KOPT-K1 (cell line): Measurements from ENCODE around the gene RAB31.
"Not testable (repeated sequence)": the region's sequence is repeated elsewhere in the genome, so short reads cannot be mapped to it uniquely, and the experiment has no call there.

ENCODE experiments used
- H3K27ac ChIP-seq: fragments of 200-600 bp; sonication (generic); 2 replicates; pipeline ENCODE4 v1.5.1; 2016; ENCODE audit warnings: antibody characterized with exemption, mild to moderate bottlenecking, low read depth, low read length; ENCODE audit not compliant: poor library complexity, severe bottlenecking
- H3K36me3 ChIP-seq: fragments of 200-600 bp; sonication (generic); 2 replicates; pipeline ENCODE4 v1.5.1; 2017; ENCODE audit warnings: antibody characterized with exemption, mild to moderate bottlenecking, low read length, moderate library complexity; ENCODE audit not compliant: insufficient read depth
- H3K9me3 ChIP-seq: fragments of 200-600 bp; sonication (generic); 2 replicates; pipeline ENCODE4 v1.5.1; 2017; ENCODE audit warnings: antibody characterized with exemption, low read length, mild to moderate bottlenecking; ENCODE audit not compliant: insufficient read depth, poor library complexity, severe bottlenecking

Gene RAB31, protein sequence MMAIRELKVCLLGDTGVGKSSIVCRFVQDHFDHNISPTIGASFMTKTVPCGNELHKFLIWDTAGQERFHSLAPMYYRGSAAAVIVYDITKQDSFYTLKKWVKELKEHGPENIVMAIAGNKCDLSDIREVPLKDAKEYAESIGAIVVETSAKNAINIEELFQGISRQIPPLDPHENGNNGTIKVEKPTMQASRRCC

DNA sequence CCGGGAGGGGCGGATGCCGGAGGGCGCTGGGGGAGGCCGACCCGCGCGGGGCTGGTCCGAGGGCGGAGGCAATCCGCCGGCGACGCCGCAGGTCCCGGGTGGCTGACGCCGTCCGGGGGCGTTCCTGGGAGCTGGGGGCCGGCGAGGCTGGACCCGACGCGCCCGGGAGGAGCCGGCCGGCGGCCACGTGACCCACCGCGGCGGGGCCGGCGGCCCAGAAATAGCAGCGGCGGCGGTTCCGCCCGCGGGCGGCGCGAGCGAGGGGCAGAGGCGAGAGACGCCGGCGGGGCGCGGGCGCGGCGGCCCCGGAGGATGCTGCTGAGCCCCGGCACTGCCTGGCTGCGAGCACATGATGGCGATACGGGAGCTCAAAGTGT, at the start of gene RAB31:
Gene RAB31 (plus strand): TSS at position 245 of the 377 bp plus-strand sequence. CDS start 105 bp downstream, at position 350.
- Histone ChIP-seq H3K27ac (no peak within 1 kb of the TSS), H3K36me3 (no peaks in the 10 kb centered on the region)

GRCh38 chr18:9659499-9660375, 48.4 kb upstream of the RAB31 start:
- no peak overlapping the region for H3K27ac ChIP-seq
- no peaks in the 10 kb centered on the region for H3K9me3 ChIP-seq

More for the DNA sequence above, at the start of gene RAB31:
- no peaks in the 10 kb centered on the region for H3K9me3 ChIP-seq

DNA sequence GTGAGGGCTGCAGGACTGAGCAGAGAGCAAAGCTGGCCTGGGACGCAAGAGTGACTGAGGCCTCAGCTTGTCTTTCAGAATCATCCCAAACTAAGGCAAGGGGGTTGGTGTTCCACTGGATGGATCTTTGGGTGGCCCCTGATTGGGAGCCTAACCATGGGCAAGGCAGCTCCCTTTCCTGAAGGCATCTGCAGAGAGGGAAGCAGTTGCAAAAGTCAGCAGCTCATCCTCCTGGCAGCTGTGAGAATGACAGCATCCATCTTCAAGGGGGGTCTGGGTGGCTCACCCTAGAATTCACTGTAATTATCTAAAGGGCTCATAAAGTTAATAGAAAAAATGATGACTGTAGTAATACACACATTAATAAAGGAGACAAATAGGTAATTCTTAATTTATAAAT, 46.5 kb upstream of the RAB31 start:
- no peaks in the 10 kb centered on the region for H3K9me3 ChIP-seq
- H3K27ac ChIP-seq = no peak overlapping the region
- no peaks in the 10 kb centered on the region for H3K36me3 ChIP-seq

More at GRCh38 chr18:9659499-9660375, 48.4 kb upstream of the RAB31 start:
- H3K36me3 ChIP-seq = no peaks in the 10 kb centered on the region

DNA sequence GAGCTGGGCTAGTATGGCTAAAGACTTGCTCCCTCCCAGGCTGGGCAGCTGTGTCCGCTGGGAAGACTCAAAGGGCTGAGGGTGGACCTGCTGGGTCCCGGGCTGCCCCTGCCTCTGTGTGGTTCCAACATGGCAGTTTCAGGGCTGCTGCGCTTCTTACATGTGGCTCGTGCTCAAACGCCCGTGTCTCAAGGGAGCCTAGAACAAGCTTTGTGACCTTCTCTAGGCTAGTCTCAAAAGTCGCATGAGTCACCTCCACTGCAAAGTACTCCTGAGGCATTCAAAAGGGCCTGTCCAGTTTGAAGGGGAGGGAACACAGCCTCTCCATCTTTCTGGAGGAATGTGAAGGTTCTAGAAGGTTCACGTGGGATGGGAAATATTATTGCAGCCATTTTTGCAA, 44.7 kb upstream of the RAB31 start:
- Histone ChIP-seq H3K36me3 (no peaks in the 10 kb centered on the region), H3K9me3 (no peaks in the 10 kb centered on the region), H3K27ac (no peak overlapping the region)

DNA sequence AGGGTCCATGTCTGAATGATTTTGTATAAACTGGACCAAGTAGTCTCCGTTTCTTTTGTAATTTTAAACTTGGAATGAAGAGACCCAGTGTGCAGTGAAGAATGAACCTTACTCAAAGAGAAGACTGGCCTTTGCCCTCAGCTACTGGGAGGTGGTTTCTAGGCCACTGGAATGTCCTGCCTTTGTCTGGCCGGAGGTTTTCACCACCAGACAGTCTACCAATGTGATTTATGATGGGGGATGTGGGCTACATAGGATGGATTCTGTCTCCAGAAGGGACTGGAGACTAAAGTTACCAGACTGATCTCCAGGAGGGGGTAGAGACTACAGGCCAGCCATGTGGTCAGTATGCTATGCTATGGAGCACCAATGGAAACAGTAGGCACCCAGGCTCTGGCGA, 42.8 kb upstream of the RAB31 start:
- no peaks in the 10 kb centered on the region for H3K36me3 ChIP-seq
- no peak overlapping the region for H3K27ac ChIP-seq
- no peaks in the 10 kb centered on the region for H3K9me3 ChIP-seq

DNA sequence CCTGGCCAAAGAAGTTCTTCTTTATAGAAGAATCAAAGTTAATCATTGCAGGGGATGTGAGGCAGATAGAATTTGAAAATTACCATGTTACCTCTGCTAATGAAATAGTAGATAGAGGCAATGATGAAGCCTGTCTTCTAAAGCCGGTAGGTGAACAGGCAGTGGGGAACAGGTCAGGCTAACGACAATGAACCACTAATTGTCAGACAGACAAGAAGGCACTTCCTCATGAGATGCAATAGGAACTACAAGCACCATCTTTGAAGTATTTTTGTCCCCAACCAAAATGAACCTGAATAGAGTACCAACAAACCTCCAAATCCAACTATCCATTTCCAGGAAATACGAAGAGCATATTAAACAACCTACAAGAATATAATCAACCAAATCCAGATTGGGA, 41.6 kb upstream of the RAB31 start:
- Histone ChIP-seq H3K36me3 (no peaks in the 10 kb centered on the region), H3K9me3 (no peaks in the 10 kb centered on the region), H3K27ac (no peak overlapping the region)

DNA sequence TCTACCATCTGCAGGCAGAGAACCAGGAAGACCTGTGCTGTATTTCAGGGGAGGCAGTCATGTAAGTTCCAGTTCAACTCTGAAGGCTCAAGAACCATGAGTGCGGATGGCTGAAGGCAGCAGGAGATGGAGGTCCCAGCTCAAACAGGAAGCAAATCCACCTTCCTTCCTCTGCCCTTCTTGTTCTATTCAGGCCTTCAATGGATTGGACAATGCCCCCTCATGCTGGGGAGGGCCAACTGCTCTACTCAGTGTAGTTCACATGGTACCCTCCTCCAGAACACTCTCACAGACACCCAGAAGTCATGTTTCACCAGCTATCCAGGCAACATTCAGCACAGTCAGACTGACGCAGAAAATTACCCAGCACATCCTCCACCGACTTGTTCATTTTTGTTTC, 39.1 kb upstream of the RAB31 start:
- H3K27ac ChIP-seq = no peak overlapping the region
- no peaks in the 10 kb centered on the region for H3K36me3 ChIP-seq
- H3K9me3 ChIP-seq = no peaks in the 10 kb centered on the region

DNA sequence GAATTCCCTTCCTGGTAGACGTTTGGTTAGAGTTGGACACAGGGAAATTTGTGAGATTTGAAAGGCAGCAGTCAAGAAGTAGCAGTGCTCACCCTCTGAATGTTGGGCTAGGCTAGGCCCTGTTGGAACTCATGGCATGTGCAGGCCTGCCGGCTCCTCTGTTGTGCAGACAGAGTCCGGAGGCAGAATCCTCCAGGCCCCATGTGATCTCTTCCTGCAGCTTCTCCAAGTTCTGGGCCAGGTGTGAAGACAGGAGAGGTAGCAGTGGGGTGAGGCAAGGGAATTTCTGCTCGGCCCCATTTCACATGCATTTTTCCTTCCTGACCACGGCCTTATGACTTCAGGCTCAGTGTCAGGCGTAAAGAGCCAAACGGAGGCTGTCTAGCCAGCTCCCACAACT, 36.9 kb upstream of the RAB31 start:
- Histone ChIP-seq H3K36me3 (no peaks in the 10 kb centered on the region), H3K27ac (no peak overlapping the region), H3K9me3 (no peaks in the 10 kb centered on the region)

DNA sequence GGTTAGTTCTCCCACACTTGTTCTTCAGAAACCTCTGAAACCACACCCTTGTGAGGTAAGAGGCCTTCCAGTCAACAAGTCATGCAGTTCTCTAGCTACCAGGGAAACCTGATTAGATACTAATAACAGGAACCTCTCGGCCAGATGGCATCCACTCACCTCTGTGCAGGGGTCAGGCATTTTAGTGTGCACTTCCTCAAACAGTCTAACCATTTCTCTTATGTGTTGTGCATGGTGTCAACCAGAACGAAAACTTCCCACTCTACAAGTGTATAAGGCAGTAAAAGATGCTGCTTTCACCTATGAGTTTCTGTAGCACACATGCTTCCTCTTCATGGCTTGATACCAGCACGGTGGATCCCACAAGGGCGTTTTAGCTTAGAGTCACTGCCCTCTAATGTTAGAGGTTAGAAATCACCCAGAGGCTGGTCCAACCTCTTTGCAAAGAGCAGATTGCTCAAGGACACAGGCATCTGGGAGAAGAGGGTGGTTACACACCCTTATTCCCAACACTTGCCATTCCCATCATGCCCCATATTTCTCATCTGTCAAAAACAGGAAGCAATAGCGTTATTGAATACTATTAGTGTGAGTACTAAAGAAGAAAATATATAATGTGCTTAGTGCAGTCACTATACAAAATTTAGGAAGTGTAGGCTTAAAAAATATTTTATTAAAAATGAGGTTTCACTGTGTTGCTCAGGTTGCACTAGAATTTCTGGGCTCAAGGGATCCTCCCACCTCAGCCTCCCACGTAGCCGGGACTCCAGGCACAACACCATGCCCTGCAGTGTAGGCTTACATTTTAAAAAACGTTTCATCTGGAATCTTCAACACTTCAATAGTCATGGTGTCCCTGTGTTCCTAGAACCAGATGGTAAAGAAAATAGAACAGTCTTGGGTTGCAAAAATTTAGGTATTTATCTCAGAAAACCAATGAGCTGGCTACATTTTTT, 34.5 kb upstream of the RAB31 start:
- H3K27ac ChIP-seq = no peak overlapping the region
- H3K9me3 ChIP-seq = no peaks in the 10 kb centered on the region
- no peaks in the 10 kb centered on the region for H3K36me3 ChIP-seq

DNA sequence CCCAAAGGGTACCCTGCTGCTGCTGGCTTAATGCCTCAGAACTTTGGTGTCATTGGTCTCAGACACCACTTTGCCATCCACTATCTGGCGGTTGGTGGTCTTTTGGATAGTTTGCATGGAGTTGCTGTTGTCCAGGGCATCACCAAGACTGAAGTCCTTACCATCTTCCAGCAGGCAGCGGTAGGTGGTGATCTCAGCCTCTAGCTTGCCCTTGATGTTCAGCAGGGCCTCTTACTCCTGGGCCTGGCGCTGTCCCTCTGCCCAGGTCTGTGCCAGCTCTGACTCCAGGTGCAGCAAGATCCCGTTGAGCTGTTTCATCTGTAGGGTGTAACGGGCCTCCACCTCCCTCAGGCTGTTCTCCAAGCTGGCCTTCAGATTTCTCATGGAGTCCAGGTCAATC, 29.9 kb upstream of the RAB31 start:
- H3K27ac ChIP-seq, H3K9me3 ChIP-seq, H3K36me3 ChIP-seq: not testable (repeated sequence)

GRCh38 chr18:9679125-9679524, 29.0 kb upstream of the RAB31 start:
- Histone ChIP-seq H3K27ac (no peak overlapping the region), H3K9me3 (no peaks in the 10 kb centered on the region), H3K36me3 (no peaks in the 10 kb centered on the region)

DNA sequence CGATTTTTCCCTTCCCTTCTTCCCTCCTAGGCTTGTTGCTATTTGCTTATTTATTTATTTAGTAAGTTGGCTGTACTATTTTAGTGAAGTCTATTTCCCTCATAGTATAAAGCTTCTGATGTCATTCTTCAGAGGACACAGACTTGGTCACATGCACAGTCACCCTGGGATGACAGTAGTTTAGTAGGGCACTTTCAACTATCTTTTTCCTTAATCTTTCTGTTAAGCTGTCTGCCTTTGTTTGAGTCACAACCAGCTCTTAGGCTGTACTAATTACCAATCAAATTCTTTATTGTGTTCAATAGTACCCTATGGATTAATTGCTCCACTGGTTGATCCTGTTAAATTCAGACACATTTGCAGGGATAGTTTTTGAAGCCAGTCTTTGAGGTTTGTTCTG, 26.9 kb upstream of the RAB31 start:
- no peaks in the 10 kb centered on the region for H3K9me3 ChIP-seq
- H3K27ac ChIP-seq = no peak overlapping the region

GRCh38 chr18:9682572-9682971, 25.5 kb upstream of the RAB31 start:
- H3K36me3 ChIP-seq = no peaks in the 10 kb centered on the region
- H3K9me3 ChIP-seq = no peaks in the 10 kb centered on the region
- no peak overlapping the region for H3K27ac ChIP-seq

More for the DNA sequence above, 26.9 kb upstream of the RAB31 start:
- no peaks in the 10 kb centered on the region for H3K36me3 ChIP-seq

DNA sequence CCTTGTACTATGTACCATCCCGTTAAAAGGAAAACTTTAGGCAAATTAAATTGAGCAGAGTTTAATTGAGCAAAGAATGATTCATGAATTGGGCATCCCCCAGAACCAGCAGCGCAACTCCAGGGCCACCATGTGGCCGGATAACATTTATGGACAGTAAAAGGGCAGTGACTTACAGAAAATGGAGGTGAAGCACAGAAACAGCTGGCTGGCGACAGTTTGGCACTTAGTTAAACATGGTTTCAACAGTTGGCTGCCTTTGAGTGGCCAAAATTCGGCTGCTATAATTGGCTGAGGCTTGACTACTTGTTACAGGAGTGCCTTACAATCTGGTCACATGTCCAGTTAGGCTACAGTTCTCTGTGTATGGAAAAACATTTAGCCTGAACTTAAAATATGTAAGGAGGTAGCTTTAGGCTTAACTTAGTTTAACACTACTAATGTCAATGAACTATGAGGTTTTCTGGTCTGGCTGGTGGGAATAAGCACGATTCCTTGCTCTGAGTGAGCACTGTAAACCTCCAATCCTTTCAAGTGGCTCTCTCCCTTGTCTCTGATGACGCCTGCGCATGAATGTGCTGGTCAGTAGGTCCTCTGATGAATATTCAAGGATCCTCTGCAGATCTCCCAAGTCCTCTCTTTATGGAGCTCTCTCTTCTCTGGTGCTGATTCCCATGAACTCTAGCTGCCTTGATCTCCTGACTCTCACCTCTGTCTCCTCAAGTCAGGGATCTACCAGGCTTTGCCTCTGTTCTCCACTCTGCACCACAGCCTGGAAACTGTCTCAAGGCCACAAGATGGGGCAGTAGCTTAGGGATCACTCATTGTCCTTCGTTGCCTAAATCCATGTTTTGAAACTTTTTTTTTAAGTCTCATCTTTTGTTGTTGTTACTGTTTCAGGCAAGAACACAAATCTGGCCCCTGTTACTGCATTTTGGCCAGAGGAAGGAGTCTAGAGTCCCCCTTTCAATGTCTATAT, 24.4 kb upstream of the RAB31 start:
- Histone ChIP-seq H3K9me3 (no peaks in the 10 kb centered on the region), H3K36me3 (no peaks in the 10 kb centered on the region), H3K27ac (no peak overlapping the region)
